IMR-90 (cell line): Measurements from ENCODE around the gene E2F3. TPM values are rescaled to one million over a fixed set of nuclear protein-coding genes. Genes with fewer than 3 reads are reported as not detected.

Experiments
- ATAC-seq: fragments of 200-7000 bp; cut with Tn5 transposase; 2 replicates; pipeline ENCODE4 v1.9.1; 2020; ENCODE audit warnings: low read depth, mild to moderate bottlenecking, moderate library complexity
- BruUV-seq: library from RNA; stranded (reverse); fragments of 400-500 nt; replicated peaks from 2 replicates; lab custom pipeline; 2021; lab: Mats Ljungman, UMichigan
- CTCF ChIA-PET: fragments of 300-600 bp; formaldehyde crosslinking; extraction: SDS; loops from one replicate; lab custom pipeline; 2021; ENCODE audit warnings: antibody characterized with exemption; lab: Yijun Ruan, JAX
- POLR2A ChIA-PET: fragments of 300-600 bp; sonication (Branson Sonifier 250); formaldehyde crosslinking; loops from one replicate; lab custom pipeline; 2022; ENCODE audit warnings: antibody characterized with exemption; ENCODE audit not compliant: unreplicated experiment; lab: Charles Lee
- DNase-seq: peaks from one replicate; pipeline ENCODE4 v3.0.0; 2013
- H2AFZ ChIP-seq: replicated peaks from 2 replicates; pipeline ENCODE3; 2013; ENCODE audit warnings: low read length, mild to moderate bottlenecking; ENCODE audit not compliant: poor library complexity
- H2AK5ac ChIP-seq: 2 replicates; pipeline ENCODE4 v1.6.1; 2013; ENCODE audit warnings: low read depth, low read length, inconsistent platforms
- H2AK9ac ChIP-seq: replicated peaks from 2 replicates; pipeline ENCODE3; 2013; ENCODE audit warnings: mild to moderate bottlenecking, low read depth, low read length, moderate library complexity; ENCODE audit not compliant: poor library complexity
- H2BK120ac ChIP-seq: 2 replicates; pipeline ENCODE4 v1.6.1; 2013; ENCODE audit warnings: low read depth, low read length, inconsistent platforms
- H2BK15ac ChIP-seq: 3 replicates; pipeline ENCODE4 v1.6.1; 2013; ENCODE audit warnings: low read depth, low read length, inconsistent platforms
- H2BK20ac ChIP-seq: 2 replicates; pipeline ENCODE4 v1.6.1; 2013; ENCODE audit warnings: low read depth, mild to moderate bottlenecking, inconsistent platforms, low read length, moderate library complexity
- H2BK5ac ChIP-seq: 2 replicates; pipeline ENCODE4 v1.6.1; 2013; ENCODE audit warnings: mild to moderate bottlenecking, low read depth, low read length, inconsistent platforms; ENCODE audit not compliant: poor library complexity, severe bottlenecking
- H3K14ac ChIP-seq: replicated peaks from 2 replicates; pipeline ENCODE4 v1.6.1; 2013; ENCODE audit warnings: low read depth, low read length, inconsistent platforms
- H3K18ac ChIP-seq: 2 replicates; pipeline ENCODE4 v1.6.1; 2013; ENCODE audit warnings: low read depth, low read length, control low read depth
- H3K23ac ChIP-seq: 2 replicates; pipeline ENCODE4 v1.6.1; 2013; ENCODE audit warnings: low read depth, low read length, inconsistent platforms
- H3K27ac ChIP-seq: 2 replicates; pipeline ENCODE4 v1.5.1; 2013; ENCODE audit warnings: mild to moderate bottlenecking, control low read depth, low read length; ENCODE audit not compliant: insufficient read depth
- H3K27me3 ChIP-seq: 2 replicates; pipeline ENCODE4 v1.6.1; 2013; ENCODE audit warnings: low read length; ENCODE audit not compliant: control insufficient read depth, insufficient read depth
- H3K36me3 ChIP-seq: 2 replicates; pipeline ENCODE4 v1.6.1; 2013; ENCODE audit warnings: low read length, mixed read lengths; ENCODE audit not compliant: control insufficient read depth, insufficient read depth
- H3K4ac ChIP-seq: 2 replicates; pipeline ENCODE4 v1.6.1; 2013; ENCODE audit warnings: low read depth, low read length, inconsistent platforms
- H3K4me1 ChIP-seq: 2 replicates; pipeline ENCODE4 v1.6.1; 2013; ENCODE audit warnings: low read length, mixed read lengths; ENCODE audit not compliant: control insufficient read depth, insufficient read depth
- H3K4me2 ChIP-seq: 2 replicates; pipeline ENCODE4 v1.6.1; 2013; ENCODE audit warnings: low read depth, mild to moderate bottlenecking, control low read depth, low read length, moderate library complexity
- H3K4me3 ChIP-seq: 2 replicates; pipeline ENCODE4 v1.5.1; 2013; ENCODE audit warnings: low read depth, mild to moderate bottlenecking, control low read depth, low read length, moderate library complexity; ENCODE audit not compliant: insufficient read depth
- H3K56ac ChIP-seq: 2 replicates; pipeline ENCODE4 v1.6.1; 2013; ENCODE audit warnings: low read length, inconsistent platforms; ENCODE audit not compliant: insufficient read depth; ENCODE audit errors: extremely low read depth
- H3K79me1 ChIP-seq, 2 experiments: 2 replicates each; pipeline ENCODE4 v1.6.1; 2013; ENCODE audit warnings: low read length in 2 of 2, inconsistent platforms in 1 of 2, low read depth in 1 of 2
- H3K9ac ChIP-seq: 2 replicates; pipeline ENCODE4 v1.6.1; 2013; ENCODE audit warnings: low read depth, low read length, control low read depth
- H3K9me1 ChIP-seq: 2 replicates; pipeline ENCODE4 v1.6.1; 2013; ENCODE audit warnings: low read length, inconsistent platforms; ENCODE audit not compliant: insufficient read depth
- H3K9me3 ChIP-seq: 2 replicates; pipeline ENCODE4 v1.6.1; 2013; ENCODE audit warnings: low read length; ENCODE audit not compliant: control insufficient read depth, insufficient read depth
- H4K20me1 ChIP-seq: 2 replicates; pipeline ENCODE4 v1.6.1; 2013; ENCODE audit warnings: low read length, inconsistent platforms; ENCODE audit not compliant: insufficient read depth
- H4K5ac ChIP-seq: 2 replicates; pipeline ENCODE4 v1.6.1; 2013; ENCODE audit warnings: mild to moderate bottlenecking, low read depth, low read length, control low read depth
- H4K8ac ChIP-seq, 2 experiments: 2 replicates each; pipeline ENCODE4 v1.6.1; 2013; ENCODE audit warnings: low read depth in 2 of 2, low read length in 2 of 2, control low read depth in 1 of 2, inconsistent platforms in 1 of 2
- H4K91ac ChIP-seq: 2 replicates; pipeline ENCODE4 v1.6.1; 2013; ENCODE audit warnings: low read depth, low read length, inconsistent platforms; ENCODE audit not compliant: insufficient read depth
- BHLHE40 ChIP-seq: fragments of 150-350 bp; IDR thresholded peaks from 2 replicates; pipeline ENCODE4 v1.6.1; 2016; ENCODE audit warnings: mild to moderate bottlenecking, low read depth, low read length
- CEBPB ChIP-seq: IDR thresholded peaks from 2 replicates; pipeline ENCODE4 v1.6.1; 2012; ENCODE audit warnings: low read depth, low read length, improper control_type of control experiment
- CHD1 ChIP-seq: IDR thresholded peaks from 2 replicates; pipeline ENCODE4 v1.6.1; 2012; ENCODE audit warnings: low read depth, low read length, improper control_type of control experiment
- FOS ChIP-seq: fragments of 150-350 bp; IDR thresholded peaks from 2 replicates; pipeline ENCODE4 v1.6.1; 2016; ENCODE audit warnings: low read depth, low read length
- MAFK ChIP-seq: IDR thresholded peaks from 2 replicates; pipeline ENCODE4 v1.6.1; 2012; ENCODE audit warnings: low read depth, low read length, improper control_type of control experiment
- MAZ ChIP-seq: IDR thresholded peaks from 2 replicates; pipeline ENCODE4 v1.6.1; 2012; ENCODE audit warnings: low read depth, mild to moderate bottlenecking, low read length, improper control_type of control experiment, moderate library complexity, borderline replicate concordance
- MXI1 ChIP-seq: IDR thresholded peaks from 2 replicates; pipeline ENCODE4 v1.6.1; 2012; ENCODE audit warnings: low read depth, mild to moderate bottlenecking, low read length, moderate library complexity, borderline replicate concordance
- NFE2L2 ChIP-seq: fragments of 150-350 bp; IDR thresholded peaks from 2 replicates; pipeline ENCODE4 v1.6.1; 2016; ENCODE audit warnings: low read depth, mild to moderate bottlenecking, low read length
- POLR2A ChIP-seq: IDR thresholded peaks from 2 replicates; pipeline ENCODE4 v1.6.1; 2012; ENCODE audit warnings: mild to moderate bottlenecking, low read depth, low read length
- RAD21 ChIP-seq: IDR thresholded peaks from 2 replicates; pipeline ENCODE4 v1.6.1; 2012; ENCODE audit warnings: low read length, improper control_type of control experiment
- RCOR1 ChIP-seq: IDR thresholded peaks from 2 replicates; pipeline ENCODE4 v1.6.1; 2012; ENCODE audit warnings: mild to moderate bottlenecking, low read length, improper control_type of control experiment; ENCODE audit not compliant: insufficient replicate concordance
- RFX5 ChIP-seq: IDR thresholded peaks from 2 replicates; pipeline ENCODE4 v1.8.0; 2012; ENCODE audit warnings: low read depth, mild to moderate bottlenecking, low read length, moderate library complexity
- SMC3 ChIP-seq: fragments of 150-350 bp; IDR thresholded peaks from 2 replicates; pipeline ENCODE4 v1.6.1; 2016; ENCODE audit warnings: low read depth, mild to moderate bottlenecking, antibody characterized with exemption, low read length, moderate library complexity
- WGBS, 2 experiments: methylation state at CpG; one replicate each; pipeline versions ENCODE4 v1.1.5 to v1.1.7; 2013; ENCODE audit warnings: missing lambda C conversion rate in 2 of 2; ENCODE audit not compliant: insufficient read length in 1 of 2; ENCODE audit errors: extremely low coverage in 2 of 2; 5-methylcytosine and 5-hydroxymethylcytosine counted together
- dilution Hi-C: fragments of 300-500 bp; cut with HindIII; formaldehyde crosslinking; loops from one replicate; pipeline ENCODE4 v1.14.3; 2018; ENCODE audit warnings: low sequenced_read_pairs; ENCODE audit not compliant: unreplicated experiment
- in situ Hi-C: fragments of 300-500 bp; cut with MboI; formaldehyde crosslinking; loops from 3 replicates; pipeline ENCODE4 v1.14.3; 2019; ENCODE audit warnings: low sequenced_read_pairs, inconsistent platforms, mixed read lengths
- intact Hi-C: fragments of 100-400 bp; cut with micrococcal nuclease; formaldehyde crosslinking; loops from 2 replicates; pipeline ENCODE4 v1.10.0; 2022
- polyA plus RNA-seq, 3 experiments: library from polyadenylated mRNA; depleted of rRNA; stranded (reverse); fragments of >200 nt; gene quantifications; 2 replicates each; pipeline ENCODE4 v1.2.3, GENCODE V29; 2012; ENCODE audit warnings: low replicate concordance in 1 of 3
- total RNA-seq: library from RNA; depleted of rRNA; stranded (reverse); fragments of >200 nt; gene quantifications from 2 replicates; pipeline ENCODE4 v1.2.3, GENCODE V29; 2012
- TF ChIP-seq, protein P1 (sequence below): fragments of 150-350 bp; IDR thresholded peaks from 2 replicates; pipeline ENCODE4 v1.6.1; 2017; ENCODE audit warnings: mild to moderate bottlenecking, antibody characterized with exemption, low read length, low read depth
- TF ChIP-seq, protein P2 (sequence below): fragments of 150-350 bp; IDR thresholded peaks from 2 replicates; pipeline ENCODE4 v1.6.1; 2016; ENCODE audit warnings: low read depth, mild to moderate bottlenecking, low read length, moderate library complexity, borderline replicate concordance
- TF ChIP-seq, protein P3 (sequence below): conservative IDR thresholded peaks from 2 replicates; pipeline ENCODE4 v1.5.1; 2012; ENCODE audit warnings: mild to moderate bottlenecking, low read depth, low read length, improper control_type of control experiment

The E2F3 gene
- total and polyA plus RNA-seq, 2 of the 4 experiments (the other 2 are of a cell fraction) = 2.3 to 8.2 TPM

DNA sequence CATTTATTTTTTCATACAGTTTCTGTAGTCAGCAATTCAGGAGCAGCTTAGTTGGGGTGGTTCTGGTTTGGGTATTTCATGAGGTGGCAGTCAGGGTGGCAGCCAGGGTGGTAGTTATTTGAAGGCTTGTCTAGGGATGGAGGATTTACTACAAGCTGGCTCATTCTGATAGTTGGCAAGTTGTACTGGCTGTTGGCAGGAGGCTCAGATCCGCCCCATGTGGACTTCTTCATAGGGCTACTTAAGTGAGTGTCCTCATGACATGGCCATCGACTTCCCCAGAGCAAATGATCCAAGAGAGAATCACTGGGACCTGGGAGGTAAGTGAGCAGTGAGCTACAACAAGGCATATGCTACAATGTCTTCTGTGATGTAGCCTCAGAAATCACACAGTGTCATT, 110.2 kb downstream of the E2F3 start:
- H3K4ac ChIP-seq = no peak overlapping the region
- intact Hi-C loops = no loop called here
- DNase-seq (no peak), ATAC-seq (no peak)
- no TSS peak for BruUV-seq
- 100% methylated on average over 1 of the region's 2 CpGs; no CpG with 5 or more reads in 1 of the 2 experiments for WGBS, 2 experiments
- H2AFZ ChIP-seq = no peak overlapping the region
- in situ Hi-C loops = no loop called here
- no peak overlapping the region; the same call in 1 of the 2 replicates for H2AK5ac ChIP-seq
- no peak overlapping the region for H4K5ac ChIP-seq
- H4K20me1 ChIP-seq = no peaks in the 10 kb centered on the region
- no peak overlapping the region for H3K4me2 ChIP-seq
- H3K27me3 ChIP-seq = no peaks in the 10 kb centered on the region
- H4K8ac ChIP-seq = no peak overlapping the region
- no peaks in the 10 kb centered on the region for H3K36me3 ChIP-seq
- no peak overlapping the region; the same call in 1 of the 2 replicates for H3K23ac ChIP-seq
- H2BK120ac ChIP-seq = no peak overlapping the region
- ChIA-PET POLR2A (no interaction called here), CTCF (interaction anchor here (0.6 to 0.7 kb wide), 2 partner anchors 127 to 856 kb away, joined by 3 to 4 read pairs; no protein-coding TSS in a partner anchor)
- no peak overlapping the region for H2AK9ac ChIP-seq
- no peak overlapping the region for H2BK15ac ChIP-seq
- H3K14ac ChIP-seq = no peak overlapping the region
- no peak overlapping the region for H3K56ac ChIP-seq
- H3K9me3 ChIP-seq = no peaks in the 10 kb centered on the region
- H3K4me1 ChIP-seq = no peaks in the 10 kb centered on the region
- no peak overlapping the region for H3K4me3 ChIP-seq
- dilution Hi-C loops = no loop called here
- H4K91ac ChIP-seq = no peak overlapping the region
- TF ChIP-seq MXI1 (no peak), FOS (no peak), MAZ (no peak), CHD1 (no peak), MAFK (no peak), RFX5 (no peak), NFE2L2 (no peak), SMC3 (no peak), RCOR1 (no peak), BHLHE40 (no peak), CEBPB (no peak), RAD21 (no peak), POLR2A (no peak)
- TF ChIP-seq, protein P1, sequence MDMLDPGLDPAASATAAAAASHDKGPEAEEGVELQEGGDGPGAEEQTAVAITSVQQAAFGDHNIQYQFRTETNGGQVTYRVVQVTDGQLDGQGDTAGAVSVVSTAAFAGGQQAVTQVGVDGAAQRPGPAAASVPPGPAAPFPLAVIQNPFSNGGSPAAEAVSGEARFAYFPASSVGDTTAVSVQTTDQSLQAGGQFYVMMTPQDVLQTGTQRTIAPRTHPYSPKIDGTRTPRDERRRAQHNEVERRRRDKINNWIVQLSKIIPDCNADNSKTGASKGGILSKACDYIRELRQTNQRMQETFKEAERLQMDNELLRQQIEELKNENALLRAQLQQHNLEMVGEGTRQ = no peak
- TF ChIP-seq, protein P2, sequence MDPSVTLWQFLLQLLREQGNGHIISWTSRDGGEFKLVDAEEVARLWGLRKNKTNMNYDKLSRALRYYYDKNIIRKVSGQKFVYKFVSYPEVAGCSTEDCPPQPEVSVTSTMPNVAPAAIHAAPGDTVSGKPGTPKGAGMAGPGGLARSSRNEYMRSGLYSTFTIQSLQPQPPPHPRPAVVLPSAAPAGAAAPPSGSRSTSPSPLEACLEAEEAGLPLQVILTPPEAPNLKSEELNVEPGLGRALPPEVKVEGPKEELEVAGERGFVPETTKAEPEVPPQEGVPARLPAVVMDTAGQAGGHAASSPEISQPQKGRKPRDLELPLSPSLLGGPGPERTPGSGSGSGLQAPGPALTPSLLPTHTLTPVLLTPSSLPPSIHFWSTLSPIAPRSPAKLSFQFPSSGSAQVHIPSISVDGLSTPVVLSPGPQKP = no peak
- TF ChIP-seq, protein P3, sequence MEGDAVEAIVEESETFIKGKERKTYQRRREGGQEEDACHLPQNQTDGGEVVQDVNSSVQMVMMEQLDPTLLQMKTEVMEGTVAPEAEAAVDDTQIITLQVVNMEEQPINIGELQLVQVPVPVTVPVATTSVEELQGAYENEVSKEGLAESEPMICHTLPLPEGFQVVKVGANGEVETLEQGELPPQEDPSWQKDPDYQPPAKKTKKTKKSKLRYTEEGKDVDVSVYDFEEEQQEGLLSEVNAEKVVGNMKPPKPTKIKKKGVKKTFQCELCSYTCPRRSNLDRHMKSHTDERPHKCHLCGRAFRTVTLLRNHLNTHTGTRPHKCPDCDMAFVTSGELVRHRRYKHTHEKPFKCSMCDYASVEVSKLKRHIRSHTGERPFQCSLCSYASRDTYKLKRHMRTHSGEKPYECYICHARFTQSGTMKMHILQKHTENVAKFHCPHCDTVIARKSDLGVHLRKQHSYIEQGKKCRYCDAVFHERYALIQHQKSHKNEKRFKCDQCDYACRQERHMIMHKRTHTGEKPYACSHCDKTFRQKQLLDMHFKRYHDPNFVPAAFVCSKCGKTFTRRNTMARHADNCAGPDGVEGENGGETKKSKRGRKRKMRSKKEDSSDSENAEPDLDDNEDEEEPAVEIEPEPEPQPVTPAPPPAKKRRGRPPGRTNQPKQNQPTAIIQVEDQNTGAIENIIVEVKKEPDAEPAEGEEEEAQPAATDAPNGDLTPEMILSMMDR = no peak
- H3K79me1 ChIP-seq = no peaks in the 10 kb centered on the region
- H2BK5ac ChIP-seq = no peak overlapping the region
- H3K9me1 ChIP-seq = no peaks in the 10 kb centered on the region
- no peak overlapping the region for H3K18ac ChIP-seq
- H3K9ac ChIP-seq = no peak overlapping the region
- no peak overlapping the region for H2BK20ac ChIP-seq
- no peak overlapping the region for H3K27ac ChIP-seq
